Measurements from ENCODE around the gene GALNT10.

GALNT10 gene

GRCh38 chr5:154411338-154411737, 220.8 kb downstream of the GALNT10 start:
- TF ChIP-seq, protein P1, sequence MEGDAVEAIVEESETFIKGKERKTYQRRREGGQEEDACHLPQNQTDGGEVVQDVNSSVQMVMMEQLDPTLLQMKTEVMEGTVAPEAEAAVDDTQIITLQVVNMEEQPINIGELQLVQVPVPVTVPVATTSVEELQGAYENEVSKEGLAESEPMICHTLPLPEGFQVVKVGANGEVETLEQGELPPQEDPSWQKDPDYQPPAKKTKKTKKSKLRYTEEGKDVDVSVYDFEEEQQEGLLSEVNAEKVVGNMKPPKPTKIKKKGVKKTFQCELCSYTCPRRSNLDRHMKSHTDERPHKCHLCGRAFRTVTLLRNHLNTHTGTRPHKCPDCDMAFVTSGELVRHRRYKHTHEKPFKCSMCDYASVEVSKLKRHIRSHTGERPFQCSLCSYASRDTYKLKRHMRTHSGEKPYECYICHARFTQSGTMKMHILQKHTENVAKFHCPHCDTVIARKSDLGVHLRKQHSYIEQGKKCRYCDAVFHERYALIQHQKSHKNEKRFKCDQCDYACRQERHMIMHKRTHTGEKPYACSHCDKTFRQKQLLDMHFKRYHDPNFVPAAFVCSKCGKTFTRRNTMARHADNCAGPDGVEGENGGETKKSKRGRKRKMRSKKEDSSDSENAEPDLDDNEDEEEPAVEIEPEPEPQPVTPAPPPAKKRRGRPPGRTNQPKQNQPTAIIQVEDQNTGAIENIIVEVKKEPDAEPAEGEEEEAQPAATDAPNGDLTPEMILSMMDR (IDR thresholded peaks at IDR 0.05): no peak
- no peak overlapping the region for H3K4me3 ChIP-seq
- no peak overlapping the region for H3K27ac ChIP-seq
- DNase-seq (ENCODE audit: low spot score): peak; percentile 68

DNA sequence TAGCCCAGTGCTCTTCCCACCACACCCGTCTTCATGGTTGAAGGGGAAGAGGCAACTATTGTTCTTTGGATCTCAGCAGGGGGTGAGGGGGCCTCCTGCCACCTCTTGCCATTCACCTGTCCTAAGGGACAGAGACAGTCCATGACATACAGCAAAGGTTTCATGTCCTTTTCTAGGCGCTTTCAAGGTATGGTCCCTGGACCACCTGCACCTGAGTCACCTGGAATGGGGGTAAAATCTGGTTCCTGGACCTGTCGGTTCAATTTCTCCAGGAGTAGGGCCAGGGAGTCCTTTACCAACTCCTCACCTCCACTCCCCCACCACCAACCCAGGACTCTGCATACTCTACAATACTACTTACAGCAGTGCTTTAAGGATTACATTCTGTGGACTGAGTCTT, 221.8 kb downstream of the GALNT10 start:
- Histone ChIP-seq H3K27ac (no peak overlapping the region), H3K4me3 (no peak overlapping the region)
- DNase-seq (ENCODE audit: low spot score): no peak
- TF ChIP-seq, protein P1 (IDR thresholded peaks at IDR 0.05): no peak

DNA sequence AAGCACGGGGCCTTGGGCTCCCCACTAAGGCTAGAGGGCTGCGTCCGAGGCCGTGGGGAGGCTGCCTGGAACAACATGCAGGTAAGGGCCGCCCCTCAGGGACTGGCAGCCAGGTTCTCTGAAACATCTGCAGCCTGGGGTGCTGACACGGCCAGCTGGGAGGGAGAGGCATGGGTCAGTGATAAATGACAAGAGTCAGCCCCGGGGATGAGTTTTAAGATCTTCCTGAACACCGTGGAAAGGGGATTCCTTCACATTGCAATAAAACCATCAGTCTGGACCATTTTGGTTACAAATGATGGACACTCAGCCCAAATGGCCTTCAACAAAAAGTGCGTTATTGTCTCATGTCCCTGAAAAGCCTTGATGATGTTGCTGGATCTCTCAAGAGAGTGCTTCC, 222.4 kb downstream of the GALNT10 start:
- DNase-seq (ENCODE audit: low spot score): no peak
- Histone ChIP-seq H3K4me3 (no peak overlapping the region), H3K27ac (no peak overlapping the region)
- TF ChIP-seq, protein P1 (IDR thresholded peaks at IDR 0.05): no peak

GRCh38 chr5:154415114-154415513, 224.6 kb downstream of the GALNT10 start:
- H3K4me3 ChIP-seq: no peak overlapping the region
- DNase-seq (ENCODE audit: low spot score): no peak
- TF ChIP-seq, protein P1 (IDR thresholded peaks at IDR 0.05): no peak
- H3K27ac ChIP-seq: no peak overlapping the region

DNA sequence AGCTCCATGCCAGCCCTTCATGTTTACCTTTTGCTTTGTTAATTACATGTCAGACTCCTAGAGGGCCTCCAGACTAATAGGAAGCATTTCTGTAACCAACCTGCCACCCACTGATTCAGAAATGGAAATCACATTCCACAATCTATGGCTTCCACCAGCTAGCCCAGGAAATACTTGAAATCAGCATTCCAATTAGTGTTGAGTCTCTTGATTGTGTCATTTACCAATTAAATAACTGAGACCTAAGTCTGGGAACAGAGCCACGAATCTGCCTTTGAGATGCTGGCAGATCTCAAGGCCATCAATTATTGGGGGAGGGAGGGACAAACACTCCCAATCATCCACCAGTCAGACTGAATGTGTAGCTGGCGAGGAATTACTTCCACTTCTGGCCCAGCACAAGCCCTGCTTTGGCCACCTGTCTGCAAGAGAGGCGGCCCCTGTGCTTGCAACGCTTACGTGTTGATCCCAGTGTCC, 227.8 kb downstream of the GALNT10 start:
- Histone ChIP-seq H3K27ac (no peak overlapping the region), H3K4me3 (no peak overlapping the region)
- DNase-seq (ENCODE audit: low spot score): no peak
- TF ChIP-seq, protein P1 (IDR thresholded peaks at IDR 0.05): no peak

DNA sequence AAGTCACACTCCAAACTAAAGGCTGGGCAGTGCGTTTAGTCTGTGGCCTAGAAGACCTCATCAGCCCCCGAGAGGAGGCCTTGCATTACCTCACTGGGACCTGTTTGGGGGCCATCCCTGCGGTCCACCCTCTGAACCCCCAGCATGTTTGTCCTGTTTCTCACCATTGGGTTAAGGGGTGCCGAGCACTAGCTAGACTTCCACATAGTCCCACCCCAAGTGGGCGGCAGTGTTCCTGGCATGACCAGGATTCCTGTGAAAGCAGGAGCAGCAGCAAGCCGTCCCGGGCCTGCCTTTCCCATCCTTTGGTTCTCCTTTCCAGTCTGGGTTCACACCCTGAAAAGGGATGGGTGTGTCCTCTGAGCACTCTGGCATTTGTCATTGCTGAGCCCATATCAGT, 228.7 kb downstream of the GALNT10 start:
- Histone ChIP-seq H3K27ac (no peak overlapping the region), H3K4me3 (no peak overlapping the region)
- peak; percentile 68 for DNase-seq (ENCODE audit: low spot score)
- TF ChIP-seq, protein P1 (IDR thresholded peaks at IDR 0.05): no peak

DNA sequence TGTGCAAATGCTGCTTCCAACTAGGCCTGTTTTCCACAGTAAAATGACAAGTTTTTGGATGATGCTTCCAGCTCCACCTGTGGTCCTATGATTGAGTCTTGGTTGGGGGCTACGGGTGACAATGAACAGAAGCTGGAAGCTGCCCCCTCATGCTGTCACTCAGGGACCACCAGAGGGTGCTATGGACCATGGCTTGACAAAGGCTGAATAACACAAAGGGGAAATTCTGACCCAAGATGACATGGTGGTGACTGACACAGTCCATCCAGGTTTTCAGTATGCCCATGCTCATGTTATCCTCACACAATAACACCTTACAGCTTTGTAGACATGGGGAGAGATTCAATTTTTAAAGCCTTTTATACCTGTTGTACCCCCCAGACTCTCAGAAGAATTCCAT, 231.3 kb downstream of the GALNT10 start:
- H3K27ac ChIP-seq: no peak overlapping the region
- H3K4me3 ChIP-seq: no peak overlapping the region
- no peak for DNase-seq (ENCODE audit: low spot score)
- TF ChIP-seq, protein P1 (IDR thresholded peaks at IDR 0.05): no peak
